ENCODE results near the gene RETREG3. TPM values are rescaled to one million over a fixed set of nuclear protein-coding genes. Genes with fewer than 3 reads are reported as not detected.

Gene RETREG3
- polyA plus RNA-seq, 1 donor = 39.5 TPM

Other genes with a start within 250 kb of the RETREG3 start
- 70.4 TPM for gene STAT3, start 220.9 kb downstream of the RETREG3 start, polyA plus RNA-seq (ENCODE audit: insufficient read length)
- 301 TPM for gene CAVIN1, start 186.1 kb downstream of the RETREG3 start, polyA plus RNA-seq (ENCODE audit: insufficient read length)
- 31.0 TPM for gene ATP6V0A1, start 150.5 kb downstream of the RETREG3 start, polyA plus RNA-seq (ENCODE audit: insufficient read length)
- 22.7 TPM for gene NAGLU, start 73.1 kb downstream of the RETREG3 start, polyA plus RNA-seq (ENCODE audit: insufficient read length)
- gene HSD17B1, start 56.5 kb downstream of the RETREG3 start, polyA plus RNA-seq (ENCODE audit: insufficient read length) = 3.3 TPM
- 28.6 TPM for gene COASY, start 47.2 kb downstream of the RETREG3 start, polyA plus RNA-seq (ENCODE audit: insufficient read length)
- gene MLX, start 42.3 kb downstream of the RETREG3 start, polyA plus RNA-seq (ENCODE audit: insufficient read length) = 35.2 TPM
- 10.2 TPM for gene PSMC3IP, start 31.6 kb downstream of the RETREG3 start, polyA plus RNA-seq (ENCODE audit: insufficient read length)
- 33.6 TPM for gene TUBG1, start 309 bp upstream of the RETREG3 start, polyA plus RNA-seq (ENCODE audit: insufficient read length)
- gene TUBG2, start 49.9 kb upstream of the RETREG3 start, polyA plus RNA-seq (ENCODE audit: insufficient read length) = 14.7 TPM
- gene PLEKHH3, start 67.6 kb upstream of the RETREG3 start, polyA plus RNA-seq (ENCODE audit: insufficient read length) = 62.6 TPM
- gene CCR10, start 72.5 kb upstream of the RETREG3 start, polyA plus RNA-seq (ENCODE audit: insufficient read length) = 3.2 TPM
- gene CNTNAP1, start 73.2 kb upstream of the RETREG3 start, polyA plus RNA-seq (ENCODE audit: insufficient read length) = 12.1 TPM
- 27.3 TPM for gene EZH1, start 135.7 kb upstream of the RETREG3 start, polyA plus RNA-seq (ENCODE audit: insufficient read length)
- gene RAMP2, start 151.9 kb upstream of the RETREG3 start, polyA plus RNA-seq (ENCODE audit: insufficient read length) = 69.2 TPM
- 30.0 TPM for gene VPS25, start 164.1 kb upstream of the RETREG3 start, polyA plus RNA-seq (ENCODE audit: insufficient read length)
- gene WNK4, start 171.2 kb upstream of the RETREG3 start, polyA plus RNA-seq (ENCODE audit: insufficient read length) = 0.19 TPM
- 53.5 TPM for gene COA3, start 189.3 kb upstream of the RETREG3 start, polyA plus RNA-seq (ENCODE audit: insufficient read length)
- gene CNTD1, start 189.5 kb upstream of the RETREG3 start, polyA plus RNA-seq (ENCODE audit: insufficient read length) = 0.70 TPM
- gene BECN1, start 214.9 kb upstream of the RETREG3 start, polyA plus RNA-seq (ENCODE audit: insufficient read length) = 49.3 TPM
- gene PSME3, start 224.0 kb upstream of the RETREG3 start, polyA plus RNA-seq (ENCODE audit: insufficient read length) = 48.1 TPM
- gene AOC2, start 235.2 kb upstream of the RETREG3 start, polyA plus RNA-seq (ENCODE audit: insufficient read length) = 1.0 TPM
- 27.0 TPM for gene AOC3, start 241.8 kb upstream of the RETREG3 start, polyA plus RNA-seq (ENCODE audit: insufficient read length)